Lower leg skin (tissue), 3 donors: ENCODE results near the gene ZFP37.
"Not testable (repeated sequence)": the region's sequence is repeated elsewhere in the genome, so short reads cannot be mapped to it uniquely, and the experiment has no call there.

Experiments used
- POLR2A ChIP-seq, 2 donors: fragments of 450-650 bp; IDR thresholded peaks; one replicate each; pipeline ENCODE4 v1.6.1; 2016 to 2017; ENCODE audit warnings: antibody characterized with exemption in 2 of 2, mild to moderate bottlenecking in 1 of 2, moderate library complexity in 1 of 2
- TF ChIP-seq, protein P1 (sequence below), 3 donors: fragments of 450-650 bp; IDR thresholded peaks; one replicate each; pipeline ENCODE4 v1.5.1; 2016; ENCODE audit warnings: antibody characterized with exemption in 3 of 3, mild to moderate bottlenecking in 3 of 3, moderate library complexity in 2 of 3

DNA sequence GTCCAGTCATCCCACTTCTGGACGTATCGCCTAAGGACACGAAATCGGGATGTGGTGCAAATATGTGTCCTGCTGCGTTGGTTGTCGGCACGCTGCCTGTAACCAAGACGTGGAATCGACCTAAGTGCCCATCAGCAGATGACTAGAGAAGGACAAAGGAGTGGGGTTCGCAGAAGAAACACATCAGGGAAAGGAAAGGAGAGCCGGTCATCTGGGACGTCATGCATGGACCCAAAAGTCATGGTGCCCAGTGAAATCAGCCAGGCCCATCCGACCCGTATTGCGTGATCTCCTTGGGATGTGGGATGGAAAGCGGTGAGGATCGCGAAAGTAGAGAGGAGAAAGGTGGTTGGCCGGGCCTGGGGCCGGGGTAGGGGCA lies 6.4 kb upstream of the ZFP37 start:
- TF ChIP-seq, protein P1, sequence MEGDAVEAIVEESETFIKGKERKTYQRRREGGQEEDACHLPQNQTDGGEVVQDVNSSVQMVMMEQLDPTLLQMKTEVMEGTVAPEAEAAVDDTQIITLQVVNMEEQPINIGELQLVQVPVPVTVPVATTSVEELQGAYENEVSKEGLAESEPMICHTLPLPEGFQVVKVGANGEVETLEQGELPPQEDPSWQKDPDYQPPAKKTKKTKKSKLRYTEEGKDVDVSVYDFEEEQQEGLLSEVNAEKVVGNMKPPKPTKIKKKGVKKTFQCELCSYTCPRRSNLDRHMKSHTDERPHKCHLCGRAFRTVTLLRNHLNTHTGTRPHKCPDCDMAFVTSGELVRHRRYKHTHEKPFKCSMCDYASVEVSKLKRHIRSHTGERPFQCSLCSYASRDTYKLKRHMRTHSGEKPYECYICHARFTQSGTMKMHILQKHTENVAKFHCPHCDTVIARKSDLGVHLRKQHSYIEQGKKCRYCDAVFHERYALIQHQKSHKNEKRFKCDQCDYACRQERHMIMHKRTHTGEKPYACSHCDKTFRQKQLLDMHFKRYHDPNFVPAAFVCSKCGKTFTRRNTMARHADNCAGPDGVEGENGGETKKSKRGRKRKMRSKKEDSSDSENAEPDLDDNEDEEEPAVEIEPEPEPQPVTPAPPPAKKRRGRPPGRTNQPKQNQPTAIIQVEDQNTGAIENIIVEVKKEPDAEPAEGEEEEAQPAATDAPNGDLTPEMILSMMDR (IDR thresholded peaks at IDR 0.05): not testable (repeated sequence)
- TF ChIP-seq POLR2A (IDR thresholded peaks at IDR 0.05): not testable (repeated sequence)
